Astrocyte (in vitro differentiated cells and primary cell): ENCODE data around the gene MRPL20. TPM values are rescaled to one million over a fixed set of nuclear protein-coding genes. Genes with fewer than 3 reads are reported as not detected.
A peak's percentile ranks its signal among the peaks of the same experiment; 100 is the strongest.

Experiments used
- DNase-seq: peaks from one replicate; pipeline ENCODE4 v3.0.0-alpha.2; 2010; ENCODE audit warnings: low read depth
- FAIRE-seq: peaks from 2 replicates; lab custom pipeline; 2011; peaks lifted over from hg19 to GRCh38; lab: Jason Lieb, UNC
- H2AFZ ChIP-seq: 2 replicates; pipeline ENCODE4 v1.6.0; 2012; ENCODE audit warnings: low read depth, low read length, inconsistent platforms
- H3K27ac ChIP-seq: 2 replicates; pipeline ENCODE4 v1.5.1; 2011; ENCODE audit warnings: low read depth, low read length, inconsistent platforms
- H3K27me3 ChIP-seq: 2 replicates; pipeline ENCODE4 v1.6.0; 2011; ENCODE audit warnings: low read length, inconsistent platforms; ENCODE audit not compliant: insufficient read depth
- H3K36me3 ChIP-seq: 2 replicates; pipeline ENCODE4 v1.5.1; 2011; ENCODE audit warnings: low read length, inconsistent platforms; ENCODE audit not compliant: insufficient read depth
- H3K4me1 ChIP-seq: 2 replicates; pipeline ENCODE4 v1.5.1; 2011; ENCODE audit warnings: low read length, inconsistent platforms; ENCODE audit not compliant: insufficient read depth
- H3K4me2 ChIP-seq: 2 replicates; pipeline ENCODE4 v1.6.0; 2012; ENCODE audit warnings: low read length, inconsistent platforms
- H3K4me3 ChIP-seq: 2 replicates; pipeline ENCODE4 v1.5.1; 2011; ENCODE audit warnings: low read depth, mild to moderate bottlenecking, low read length, inconsistent platforms; ENCODE audit not compliant: insufficient read depth
- H3K79me2 ChIP-seq: 2 replicates; pipeline ENCODE4 v1.6.0; 2012; ENCODE audit warnings: mild to moderate bottlenecking, low read length, inconsistent platforms; ENCODE audit not compliant: insufficient read depth
- H3K9ac ChIP-seq: 2 replicates; pipeline ENCODE4 v1.6.0; 2012; ENCODE audit warnings: mild to moderate bottlenecking, low read length, inconsistent platforms
- H3K9me3 ChIP-seq: 2 replicates; pipeline ENCODE4 v1.5.1; 2012; ENCODE audit warnings: low read depth, mild to moderate bottlenecking, low read length, inconsistent platforms; ENCODE audit not compliant: insufficient read depth
- H4K20me1 ChIP-seq: 2 replicates; pipeline ENCODE4 v1.6.0; 2012; ENCODE audit warnings: low read length, inconsistent platforms; ENCODE audit not compliant: insufficient read depth
- H3K27ac Mint-ChIP-seq: one replicate; pipeline ENCODE4 v1.8.0; 2021; ENCODE audit warnings: mild to moderate bottlenecking, mixed read lengths; ENCODE audit not compliant: unreplicated experiment
- H3K27me3 Mint-ChIP-seq: one replicate; pipeline ENCODE4 v1.8.0; 2021; ENCODE audit warnings: low read depth, mixed read lengths; ENCODE audit not compliant: unreplicated experiment
- H3K36me3 Mint-ChIP-seq: one replicate; pipeline ENCODE4 v1.8.0; 2021; ENCODE audit warnings: low read depth, mixed read lengths; ENCODE audit not compliant: unreplicated experiment
- H3K4me1 Mint-ChIP-seq: one replicate; pipeline ENCODE4 v1.8.0; 2021; ENCODE audit warnings: low read depth, mixed read lengths; ENCODE audit not compliant: unreplicated experiment
- H3K4me3 Mint-ChIP-seq: one replicate; pipeline ENCODE4 v1.8.0; 2021; ENCODE audit warnings: mild to moderate bottlenecking, moderate library complexity, mixed read lengths; ENCODE audit not compliant: unreplicated experiment
- H3K9me3 Mint-ChIP-seq: one replicate; pipeline ENCODE4 v1.8.0; 2021; ENCODE audit warnings: mild to moderate bottlenecking, mixed read lengths; ENCODE audit not compliant: unreplicated experiment
- CTCF ChIP-seq: IDR thresholded peaks from 2 replicates; pipeline ENCODE4 v1.5.1; 2011; ENCODE audit warnings: low read depth, mild to moderate bottlenecking, inconsistent platforms, low read length, moderate library complexity; ENCODE audit not compliant: insufficient read depth
- EZH2 ChIP-seq: IDR thresholded peaks from 2 replicates; pipeline ENCODE4 v1.6.1; 2012; ENCODE audit warnings: mild to moderate bottlenecking, low read length, inconsistent platforms; ENCODE audit not compliant: insufficient read depth
- total RNA-seq: library from RNA; stranded (reverse); gene quantifications from 2 replicates; pipeline ENCODE4 v1.2.1, GENCODE V29; 2021

The MRPL20 gene
- total RNA-seq, 1 donor from 2014 or later = 88.5 TPM

- Histone ChIP-seq H3K27ac (no peak overlapping the region), H3K4me2 (peak overlapping the region; percentile 85), H3K4me1 (peaks cover 35% of the 10 kb centered on the region), H3K9me3 (no peaks in the 10 kb centered on the region), H4K20me1 (peaks cover 6% of the 10 kb centered on the region), H3K27me3 (no peaks in the 10 kb centered on the region), H3K4me3 (no peak overlapping the region), H3K79me2 (no peaks in the 10 kb centered on the region), H3K9ac (peak overlapping the region; percentile 31), H2AFZ (no peak overlapping the region), H3K36me3 (no peaks in the 10 kb centered on the region)
- DNase-seq (no peak), FAIRE-seq (no peak)
- Mint-ChIP-seq H3K27me3 (no peaks in the 10 kb centered on the region), H3K4me1 (peaks cover 16% of the 10 kb centered on the region), H3K27ac (peak overlapping the region; percentile 26), H3K9me3 (no peaks in the 10 kb centered on the region), H3K36me3 (no peaks in the 10 kb centered on the region), H3K4me3 (no peak overlapping the region)
- no peak for TF ChIP-seq CTCF
- no peak for TF ChIP-seq EZH2
These were observed 26.1 kb upstream of the MRPL20 start for GRCh38 chr1:1432951-1433803.

- Mint-ChIP-seq H3K27me3 (no peaks in the 10 kb centered on the region), H3K36me3 (no peaks in the 10 kb centered on the region), H3K27ac (peak overlapping the region; percentile 77), H3K4me3 (no peak overlapping the region), H3K4me1 (peaks cover 16% of the 10 kb centered on the region), H3K9me3 (no peaks in the 10 kb centered on the region)
- no peaks in the 10 kb centered on the region for H3K27me3 ChIP-seq
- no peak for DNase-seq
- TF ChIP-seq CTCF (no peak), EZH2 (no peak)
- H3K4me2 ChIP-seq = no peak overlapping the region
- H3K79me2 ChIP-seq = no peaks in the 10 kb centered on the region
- no peaks in the 10 kb centered on the region for H3K36me3 ChIP-seq
- H3K4me3 ChIP-seq = no peak overlapping the region
- H3K9ac ChIP-seq = no peak overlapping the region
- no peak for FAIRE-seq
- H3K9me3 ChIP-seq = no peaks in the 10 kb centered on the region
- H3K27ac ChIP-seq = no peak overlapping the region
- H4K20me1 ChIP-seq = peaks cover 6% of the 10 kb centered on the region
- peaks cover 35% of the 10 kb centered on the region for H3K4me1 ChIP-seq
- H2AFZ ChIP-seq = no peak overlapping the region
These were observed 25.3 kb upstream of the MRPL20 start for GRCh38 chr1:1432274-1432950.
